ENCODE results near the gene SPRY1.

The SPRY1 gene

GRCh38 chr4:123354701-123355100 is 41.9 kb upstream of the SPRY1 start:
- TF ChIP-seq POLR2A (IDR thresholded peaks at IDR 0.05; ENCODE audit: extremely low read depth, insufficient read length) (no peak), MAX (IDR thresholded peaks at IDR 0.05; ENCODE audit: low read depth, low read length) (no peak), MYC (IDR thresholded peaks at IDR 0.05; ENCODE audit: low read depth, low read length) (no peak), CTCF (IDR thresholded peaks at IDR 0.05; ENCODE audit: low read depth, low read length) (no peak)
- no peak for DNase-seq (ENCODE audit: low read depth)
- H3K4me3 ChIP-seq (ENCODE audit: low read depth, low read length), result no peak overlapping the region

GRCh38 chr4:123356921-123357320 is 39.7 kb upstream of the SPRY1 start:
- no peak for TF ChIP-seq POLR2A (IDR thresholded peaks at IDR 0.05; ENCODE audit: extremely low read depth, insufficient read length)
- no peak for TF ChIP-seq MYC (IDR thresholded peaks at IDR 0.05; ENCODE audit: low read depth, low read length)
- TF ChIP-seq CTCF (IDR thresholded peaks at IDR 0.05; ENCODE audit: low read depth, low read length), result no peak
- no peak for TF ChIP-seq MAX (IDR thresholded peaks at IDR 0.05; ENCODE audit: low read depth, low read length)
- no peak for DNase-seq (ENCODE audit: low read depth)
- no peak overlapping the region for H3K4me3 ChIP-seq (ENCODE audit: low read depth, low read length)

GRCh38 chr4:123359449-123360315 is 36.9 kb upstream of the SPRY1 start:
- no peak for TF ChIP-seq CTCF (IDR thresholded peaks at IDR 0.05; ENCODE audit: low read depth, low read length)
- no peak for TF ChIP-seq POLR2A (IDR thresholded peaks at IDR 0.05; ENCODE audit: extremely low read depth, insufficient read length)
- no peak for TF ChIP-seq MAX (IDR thresholded peaks at IDR 0.05; ENCODE audit: low read depth, low read length)
- no peak for TF ChIP-seq MYC (IDR thresholded peaks at IDR 0.05; ENCODE audit: low read depth, low read length)
- DNase-seq (ENCODE audit: low read depth), result no peak
- no peak overlapping the region for H3K4me3 ChIP-seq (ENCODE audit: low read depth, low read length)

GRCh38 chr4:123361195-123361861 is 35.3 kb upstream of the SPRY1 start:
- no peak for TF ChIP-seq POLR2A (IDR thresholded peaks at IDR 0.05; ENCODE audit: extremely low read depth, insufficient read length)
- no peak for TF ChIP-seq MAX (IDR thresholded peaks at IDR 0.05; ENCODE audit: low read depth, low read length)
- no peak for TF ChIP-seq CTCF (IDR thresholded peaks at IDR 0.05; ENCODE audit: low read depth, low read length)
- TF ChIP-seq MYC (IDR thresholded peaks at IDR 0.05; ENCODE audit: low read depth, low read length), result no peak
- DNase-seq (ENCODE audit: low read depth), result no peak
- no peak overlapping the region for H3K4me3 ChIP-seq (ENCODE audit: low read depth, low read length)

- H3K4me3 ChIP-seq (ENCODE audit: low read depth, low read length), result no peak overlapping the region
- DNase-seq (ENCODE audit: low read depth), result no peak
- TF ChIP-seq MAX (IDR thresholded peaks at IDR 0.05; ENCODE audit: low read depth, low read length) (no peak), MYC (IDR thresholded peaks at IDR 0.05; ENCODE audit: low read depth, low read length) (no peak), POLR2A (IDR thresholded peaks at IDR 0.05; ENCODE audit: extremely low read depth, insufficient read length) (no peak), CTCF (IDR thresholded peaks at IDR 0.05; ENCODE audit: low read depth, low read length) (no peak)
These were observed 34.5 kb upstream of the SPRY1 start for GRCh38 chr4:123362103-123362502.
